ENCODE data around the gene SP3.

SP3 gene

DNA sequence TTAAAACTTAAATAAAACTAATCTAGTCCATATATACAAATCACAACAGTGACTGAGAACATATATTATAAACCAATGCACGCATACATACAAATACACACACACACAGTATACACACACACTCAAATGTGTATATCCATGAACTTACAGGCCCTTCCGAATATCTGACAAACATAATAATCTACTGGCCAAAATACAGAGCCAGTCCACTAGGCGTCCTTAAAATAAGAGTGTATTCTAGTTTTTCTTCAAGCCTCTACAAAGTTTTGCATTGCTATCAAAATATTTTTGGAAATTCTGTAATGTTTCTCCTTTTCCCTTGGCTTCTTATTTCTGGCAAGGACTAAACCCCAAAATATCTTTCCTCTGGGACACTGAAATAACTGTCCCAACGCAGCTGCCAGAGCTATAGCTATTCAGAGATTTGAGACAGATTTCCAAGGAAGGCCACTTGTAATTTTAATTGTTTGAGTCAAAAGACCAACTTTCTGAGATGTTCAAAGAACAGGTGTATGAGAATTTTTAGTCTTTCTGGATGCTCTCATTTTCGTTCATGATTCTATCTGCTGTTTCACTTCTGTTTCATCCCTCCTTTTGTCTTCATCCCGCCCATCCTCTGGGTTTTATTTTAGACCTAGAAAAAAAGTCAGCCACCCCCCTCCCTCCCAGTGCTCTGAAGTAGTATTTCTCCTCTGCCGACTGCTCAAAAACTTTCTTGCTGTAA lies 24.1 kb upstream of the SP3 start:
- TF ChIP-seq, protein P1, sequence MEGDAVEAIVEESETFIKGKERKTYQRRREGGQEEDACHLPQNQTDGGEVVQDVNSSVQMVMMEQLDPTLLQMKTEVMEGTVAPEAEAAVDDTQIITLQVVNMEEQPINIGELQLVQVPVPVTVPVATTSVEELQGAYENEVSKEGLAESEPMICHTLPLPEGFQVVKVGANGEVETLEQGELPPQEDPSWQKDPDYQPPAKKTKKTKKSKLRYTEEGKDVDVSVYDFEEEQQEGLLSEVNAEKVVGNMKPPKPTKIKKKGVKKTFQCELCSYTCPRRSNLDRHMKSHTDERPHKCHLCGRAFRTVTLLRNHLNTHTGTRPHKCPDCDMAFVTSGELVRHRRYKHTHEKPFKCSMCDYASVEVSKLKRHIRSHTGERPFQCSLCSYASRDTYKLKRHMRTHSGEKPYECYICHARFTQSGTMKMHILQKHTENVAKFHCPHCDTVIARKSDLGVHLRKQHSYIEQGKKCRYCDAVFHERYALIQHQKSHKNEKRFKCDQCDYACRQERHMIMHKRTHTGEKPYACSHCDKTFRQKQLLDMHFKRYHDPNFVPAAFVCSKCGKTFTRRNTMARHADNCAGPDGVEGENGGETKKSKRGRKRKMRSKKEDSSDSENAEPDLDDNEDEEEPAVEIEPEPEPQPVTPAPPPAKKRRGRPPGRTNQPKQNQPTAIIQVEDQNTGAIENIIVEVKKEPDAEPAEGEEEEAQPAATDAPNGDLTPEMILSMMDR (IDR thresholded peaks at IDR 0.05; ENCODE audit: low read depth, low read length): no peak
- no peak overlapping the region for H3K4me3 ChIP-seq (ENCODE audit: low read depth, low read length)

- TF ChIP-seq, protein P1 (IDR thresholded peaks at IDR 0.05; ENCODE audit: low read depth, low read length): no peak
- H3K4me3 ChIP-seq (ENCODE audit: low read depth, low read length): no peak overlapping the region
Observed at GRCh38 chr2:173986805-173987204, 21.6 kb upstream of the SP3 start.

DNA sequence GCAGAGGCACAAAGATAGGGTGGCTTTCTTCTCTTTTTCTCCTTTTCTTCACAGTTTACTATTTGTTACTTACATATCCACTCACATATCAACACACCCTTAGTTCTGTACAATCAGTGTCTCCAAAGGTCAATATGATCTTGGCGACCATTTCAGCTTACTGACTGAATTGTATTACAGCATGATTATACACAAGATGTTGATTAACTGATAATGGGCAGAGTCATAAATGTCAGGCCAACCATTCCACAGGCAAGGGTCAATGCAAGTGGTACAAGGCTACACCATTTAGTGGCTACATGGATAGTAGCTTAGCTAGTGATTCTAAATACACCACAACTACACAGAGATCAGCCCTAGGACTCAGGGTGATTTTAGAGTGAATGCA lies 20.4 kb upstream of the SP3 start:
- H3K4me3 ChIP-seq (ENCODE audit: low read depth, low read length): no peak overlapping the region
- TF ChIP-seq, protein P1 (IDR thresholded peaks at IDR 0.05; ENCODE audit: low read depth, low read length): no peak

GRCh38 chr2:173984866-173985604 lies 19.9 kb upstream of the SP3 start:
- TF ChIP-seq, protein P1 (IDR thresholded peaks at IDR 0.05; ENCODE audit: low read depth, low read length): no peak
- no peak overlapping the region for H3K4me3 ChIP-seq (ENCODE audit: low read depth, low read length)

- TF ChIP-seq, protein P1 (IDR thresholded peaks at IDR 0.05; ENCODE audit: low read depth, low read length): no peak
- no peak overlapping the region for H3K4me3 ChIP-seq (ENCODE audit: low read depth, low read length)
Observed at GRCh38 chr2:173983391-173983871, 18.3 kb upstream of the SP3 start.

DNA sequence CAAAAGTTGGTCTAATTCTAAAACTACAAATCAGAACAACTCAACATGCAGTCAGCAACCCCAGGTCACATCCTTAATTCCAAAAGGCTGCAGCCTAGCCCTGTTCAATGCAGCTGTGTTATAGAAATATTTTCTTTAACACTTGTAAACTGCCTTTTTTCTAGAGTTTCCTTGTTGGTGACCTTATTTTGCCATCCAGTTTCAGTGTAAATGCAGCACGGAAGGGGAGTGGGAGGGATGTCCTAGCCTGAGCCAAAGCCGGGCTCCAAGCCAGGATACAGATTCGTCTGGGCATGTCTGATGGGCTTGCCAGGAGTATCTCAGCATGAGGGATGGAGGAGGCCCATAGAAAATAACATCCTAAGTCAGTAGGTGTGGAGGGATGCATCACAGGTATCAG lies 17.7 kb upstream of the SP3 start:
- no peak overlapping the region for H3K4me3 ChIP-seq (ENCODE audit: low read depth, low read length)
- TF ChIP-seq, protein P1 (IDR thresholded peaks at IDR 0.05; ENCODE audit: low read depth, low read length): no peak

DNA sequence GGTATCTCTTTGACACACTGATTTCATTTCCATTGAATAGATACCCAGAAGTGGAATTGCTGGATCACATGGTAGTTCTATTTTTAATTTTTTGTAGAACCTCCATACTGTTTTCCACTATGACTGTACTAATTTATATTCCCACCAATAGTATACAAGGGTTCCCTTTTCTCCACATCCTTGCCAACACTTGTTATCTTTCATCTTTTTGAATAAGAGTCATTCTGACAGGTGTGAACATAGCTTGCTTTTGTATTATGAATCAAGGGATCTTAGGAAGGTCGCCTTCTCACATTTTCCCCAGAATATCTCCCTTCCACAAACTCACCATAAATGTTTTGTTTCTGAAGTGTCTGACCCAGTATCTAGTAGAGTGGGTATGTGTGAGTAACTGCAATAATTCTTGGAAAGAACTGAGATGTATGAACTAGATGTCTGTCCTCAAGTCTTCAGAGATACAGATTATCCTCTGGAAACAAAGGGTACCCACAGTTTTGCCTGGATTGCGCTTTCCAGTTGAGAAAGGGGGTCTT lies 17.1 kb upstream of the SP3 start:
- no peak overlapping the region for H3K4me3 ChIP-seq (ENCODE audit: low read depth, low read length)
- TF ChIP-seq, protein P1 (IDR thresholded peaks at IDR 0.05; ENCODE audit: low read depth, low read length): no peak
